Hepatocyte (in vitro differentiated cells): ENCODE results near the gene CLGN. TPM values are rescaled to one million over a fixed set of nuclear protein-coding genes. Genes with fewer than 3 reads are reported as not detected.

Experiments used
- DNase-seq: peaks from one replicate; pipeline ENCODE4 v3.0.0-alpha.2; 2016; ENCODE audit warnings: low spot score
- H2AFZ ChIP-seq: fragments of 200-600 bp; sonication (generic); 2 replicates; pipeline ENCODE4 v1.6.0; 2016; ENCODE audit warnings: antibody characterized with exemption, mild to moderate bottlenecking
- H3K27ac ChIP-seq: fragments of 200-600 bp; sonication (generic); 2 replicates; pipeline ENCODE4 v1.5.1; 2016; ENCODE audit warnings: mild to moderate bottlenecking
- H3K27me3 ChIP-seq: fragments of 200-600 bp; sonication (generic); 2 replicates; pipeline ENCODE4 v1.6.1; 2016
- H3K36me3 ChIP-seq: fragments of 200-600 bp; sonication (generic); replicated peaks from 2 replicates; pipeline ENCODE4 v1.5.1; 2016; ENCODE audit warnings: low read depth; ENCODE audit not compliant: insufficient read depth
- H3K4me1 ChIP-seq: fragments of 200-600 bp; sonication (generic); 2 replicates; pipeline ENCODE4 v1.5.1; 2016; ENCODE audit warnings: mild to moderate bottlenecking, moderate library complexity; ENCODE audit not compliant: insufficient read depth
- H3K4me2 ChIP-seq: fragments of 200-600 bp; sonication (generic); 2 replicates; pipeline ENCODE4 v1.6.0; 2016
- H3K4me3 ChIP-seq: fragments of 200-600 bp; sonication (generic); 2 replicates; pipeline ENCODE4 v1.5.1; 2016; ENCODE audit warnings: mild to moderate bottlenecking
- H3K79me2 ChIP-seq: fragments of 200-600 bp; sonication (generic); 2 replicates; pipeline ENCODE4 v1.6.0; 2017; ENCODE audit warnings: mild to moderate bottlenecking
- H3K9me2 ChIP-seq: fragments of 200-600 bp; sonication (generic); replicated peaks from 2 replicates; pipeline ENCODE4 v1.6.0; 2017; ENCODE audit warnings: mild to moderate bottlenecking; ENCODE audit not compliant: insufficient read depth
- H3K9me3 ChIP-seq: fragments of 200-600 bp; sonication (generic); 2 replicates; pipeline ENCODE4 v1.5.1; 2016; ENCODE audit warnings: low read depth, mild to moderate bottlenecking
- H4K20me1 ChIP-seq: fragments of 200-600 bp; sonication (generic); 2 replicates; pipeline ENCODE4 v1.6.0; 2016; ENCODE audit warnings: mild to moderate bottlenecking; ENCODE audit not compliant: insufficient read depth, poor library complexity, severe bottlenecking
- CTCF ChIP-seq: fragments of 200-600 bp; sonication (generic); IDR thresholded peaks from 2 replicates; pipeline ENCODE4 v1.5.1; 2016; ENCODE audit warnings: antibody characterized with exemption, mild to moderate bottlenecking; ENCODE audit not compliant: poor library complexity
- EZH2 ChIP-seq: fragments of 200-600 bp; sonication (generic); IDR thresholded peaks from 2 replicates; pipeline ENCODE4 v1.6.1; 2016; ENCODE audit warnings: antibody characterized with exemption, mild to moderate bottlenecking, borderline replicate concordance
- EZH2phosphoT487 ChIP-seq: fragments of 200-600 bp; sonication (generic); IDR thresholded peaks from one replicate; pipeline ENCODE4 v1.6.1; 2018; ENCODE audit warnings: antibody characterized with exemption, mild to moderate bottlenecking, low read depth, moderate library complexity; ENCODE audit not compliant: unreplicated experiment, severe bottlenecking
- WGBS: methylation state at CpG from one replicate; pipeline ENCODE4 v1.1.6; 2016; ENCODE audit warnings: low lambda C conversion rate; ENCODE audit errors: missing lambda C conversion rate; 5-methylcytosine and 5-hydroxymethylcytosine counted together
- polyA plus RNA-seq: library from polyadenylated mRNA; unstranded; fragments of >200 nt; fragmentation: Nextera tagmentation; extraction: Ambion mirVana; gene quantifications from 2 replicates; pipeline ENCODE4 v1.2.1, GENCODE V29; 2016
- total RNA-seq: library from RNA; depleted of rRNA; stranded (reverse); fragments of >200 nt; gene quantifications from 2 replicates; pipeline ENCODE4 v1.2.3, GENCODE V29; 2014

Gene CLGN
- total and polyA plus RNA-seq, 2 experiments from 2014 or later = 26.8 to 30.7 TPM

- Histone ChIP-seq H4K20me1 (no peaks in the 10 kb centered on the region), H3K79me2 (peaks cover 11% of the 10 kb centered on the region), H3K9me2 (no peaks in the 10 kb centered on the region), H3K36me3 (no peaks in the 10 kb centered on the region), H3K27me3 (no peaks in the 10 kb centered on the region), H3K27ac (peak overlapping the region; percentile 70), H3K4me1 (peaks cover 2% of the 10 kb centered on the region), H2AFZ (no peak overlapping the region), H3K4me3 (no peak overlapping the region), H3K4me2 (peak overlapping the region; percentile 63), H3K9me3 (no peaks in the 10 kb centered on the region)
- TF ChIP-seq EZH2 (no peak), EZH2phosphoT487 (no peak), CTCF (no peak)
- WGBS = 33% methylated on average over 5 of the region's 5 CpGs
- peak; percentile 85 for DNase-seq
Measured at GRCh38 chr4:140343303-140343702, 84.1 kb downstream of the CLGN start.

GRCh38 chr4:140342620-140343019 is 84.8 kb downstream of the CLGN start:
- Histone ChIP-seq H3K9me3 (no peaks in the 10 kb centered on the region), H3K27me3 (no peaks in the 10 kb centered on the region), H3K27ac (peak overlapping the region; percentile 70), H4K20me1 (no peaks in the 10 kb centered on the region), H3K4me2 (peak overlapping the region; percentile 63), H3K36me3 (no peaks in the 10 kb centered on the region), H2AFZ (no peak overlapping the region), H3K9me2 (no peaks in the 10 kb centered on the region), H3K79me2 (peaks cover 11% of the 10 kb centered on the region), H3K4me1 (peaks cover 2% of the 10 kb centered on the region), H3K4me3 (no peak overlapping the region)
- 91% methylated on average over 1 of the region's 1 CpG for WGBS
- DNase-seq = no peak
- TF ChIP-seq EZH2 (no peak), EZH2phosphoT487 (no peak), CTCF (no peak)

Other genes with a start within 250 kb of the CLGN start
- gene SCOC, start 54.0 kb downstream of the CLGN start, total RNA-seq = 135 and 136 TPM in 2 replicates
- 79.6 and 82.1 TPM in 2 replicates for gene SCOC, start 54.0 kb downstream of the CLGN start, polyA plus RNA-seq
- not detected in 2 replicates for gene MGAT4D, start 70.6 kb upstream of the CLGN start, total RNA-seq
- not detected in 2 replicates for gene MGAT4D, start 70.6 kb upstream of the CLGN start, polyA plus RNA-seq
- gene ELMOD2, start 96.5 kb upstream of the CLGN start, total RNA-seq = 64.6 and 66.3 TPM in 2 replicates
- gene ELMOD2, start 96.5 kb upstream of the CLGN start, polyA plus RNA-seq = 22.0 and 23.3 TPM in 2 replicates
- not detected in 2 replicates for gene UCP1, start 141.3 kb upstream of the CLGN start, total RNA-seq
- gene UCP1, start 141.3 kb upstream of the CLGN start, polyA plus RNA-seq = not detected in 2 replicates